ENCODE measurements around the gene TEX47.

The TEX47 gene

GRCh38 chr7:88795553-88795952 is at the start of gene TEX47:
Gene TEX47, minus strand, starts transcription at chr7:88795737. Its CDS starts 795 bp downstream, at chr7:88794942.
- DNase-seq (ENCODE audit: low read depth), result no peak

GRCh38 chr7:88845091-88845490 is 49.6 kb upstream of the TEX47 start:
- no peak for DNase-seq (ENCODE audit: low read depth)

- DNase-seq (ENCODE audit: low read depth), result no peak
Measured at GRCh38 chr7:88842201-88842600, 46.7 kb upstream of the TEX47 start.

GRCh38 chr7:88835147-88835728 is 39.7 kb upstream of the TEX47 start:
- DNase-seq (ENCODE audit: low read depth), result no peak

- DNase-seq (ENCODE audit: low read depth), result no peak
Measured at GRCh38 chr7:88826222-88826621, 30.7 kb upstream of the TEX47 start.

GRCh38 chr7:88818552-88818951 is 23.0 kb upstream of the TEX47 start:
- DNase-seq (ENCODE audit: low read depth), result no peak

GRCh38 chr7:88806280-88807037 is 10.9 kb upstream of the TEX47 start:
- DNase-seq (ENCODE audit: low read depth), result no peak

GRCh38 chr7:88801046-88801445 is 5.5 kb upstream of the TEX47 start:
- DNase-seq (ENCODE audit: low read depth), result no peak

- DNase-seq (ENCODE audit: low read depth), result no peak
Measured at GRCh38 chr7:88792361-88792760, 3.2 kb downstream of the TEX47 start.

GRCh38 chr7:88791891-88792290 is 3.6 kb downstream of the TEX47 start:
- DNase-seq (ENCODE audit: low read depth), result no peak

GRCh38 chr7:88789480-88790064 is 6.0 kb downstream of the TEX47 start:
- DNase-seq (ENCODE audit: low read depth), result no peak

- no peak for DNase-seq (ENCODE audit: low read depth)
Measured at GRCh38 chr7:88787777-88788176, 7.8 kb downstream of the TEX47 start.

- no peak for DNase-seq (ENCODE audit: low read depth)
Measured at GRCh38 chr7:88775838-88776237, 19.7 kb downstream of the TEX47 start.

GRCh38 chr7:88772776-88773175 is 22.8 kb downstream of the TEX47 start:
- DNase-seq (ENCODE audit: low read depth), result no peak

- DNase-seq (ENCODE audit: low read depth), result no peak
Measured at GRCh38 chr7:88771417-88771816, 24.1 kb downstream of the TEX47 start.

- no peak for DNase-seq (ENCODE audit: low read depth)
Measured at GRCh38 chr7:88761779-88762178, 33.8 kb downstream of the TEX47 start.

GRCh38 chr7:88760136-88760515 is 35.4 kb downstream of the TEX47 start:
- DNase-seq (ENCODE audit: low read depth), result no peak

GRCh38 chr7:88759230-88760135 is 36.1 kb downstream of the TEX47 start, which contains the start of gene ZNF804B:
Gene ZNF804B, plus strand, starts transcription at chr7:88759700. Its CDS starts 277 bp downstream, at chr7:88759977.
- no peak for DNase-seq (ENCODE audit: low read depth)

- no peak for DNase-seq (ENCODE audit: low read depth)
Measured at GRCh38 chr7:88758381-88759229, 36.9 kb downstream of the TEX47 start.

GRCh38 chr7:88757371-88757770 is 38.2 kb downstream of the TEX47 start:
- no peak for DNase-seq (ENCODE audit: low read depth)

GRCh38 chr7:88756802-88757201 is 38.7 kb downstream of the TEX47 start:
- DNase-seq (ENCODE audit: low read depth), result no peak

Measured in stimulated activated CD8-positive, alpha-beta memory T cell treated with anti-CD3 and anti-CD28 coated beads, Interleukin-15, amount 100 ng/mL, for 24 hours (primary cell).